ENCODE measurements around the gene EIF2D. TPM values are rescaled to one million over a fixed set of nuclear protein-coding genes. Genes with fewer than 3 reads are reported as not detected.
A peak's percentile ranks its signal among the peaks of the same experiment; 100 is the strongest.
"Not testable (repeated sequence)": the region's sequence is repeated elsewhere in the genome, so short reads cannot be mapped to it uniquely, and the experiment has no call there.

The EIF2D gene
- total RNA-seq, 2 donors from 2014 or later = 43.6 to 45.4 TPM

DNA sequence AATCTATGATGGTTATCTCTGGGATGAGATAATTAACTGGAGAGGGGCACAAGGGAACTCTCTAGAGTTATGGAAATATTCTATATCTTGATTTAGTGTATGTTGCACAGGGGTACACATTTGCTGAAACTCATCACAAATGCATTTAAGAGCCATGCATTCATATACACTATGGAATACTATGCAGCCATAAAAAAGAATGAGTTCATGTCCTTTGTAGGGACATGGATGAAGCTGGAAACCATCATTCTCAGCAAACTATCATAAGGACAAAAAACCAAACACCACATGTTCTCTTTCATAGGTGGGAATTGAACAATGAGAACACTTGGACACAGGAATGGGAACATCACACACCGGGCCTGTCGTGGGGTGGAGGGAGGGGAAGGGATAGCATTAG is 14.1 kb upstream of the EIF2D start:
- not testable (repeated sequence) for H3K4me1 Mint-ChIP-seq; H3K4me3 Mint-ChIP-seq; H3K27ac Mint-ChIP-seq; H3K9me3 ChIP-seq (ENCODE audit: control insufficient read depth, low read length, poor library complexity, severe bottlenecking); H3K36me3 Mint-ChIP-seq (ENCODE audit: low read depth); ATAC-seq; DNase-seq
- H3K27me3 Mint-ChIP-seq = peaks cover 29% of the 10 kb centered on the region

DNA sequence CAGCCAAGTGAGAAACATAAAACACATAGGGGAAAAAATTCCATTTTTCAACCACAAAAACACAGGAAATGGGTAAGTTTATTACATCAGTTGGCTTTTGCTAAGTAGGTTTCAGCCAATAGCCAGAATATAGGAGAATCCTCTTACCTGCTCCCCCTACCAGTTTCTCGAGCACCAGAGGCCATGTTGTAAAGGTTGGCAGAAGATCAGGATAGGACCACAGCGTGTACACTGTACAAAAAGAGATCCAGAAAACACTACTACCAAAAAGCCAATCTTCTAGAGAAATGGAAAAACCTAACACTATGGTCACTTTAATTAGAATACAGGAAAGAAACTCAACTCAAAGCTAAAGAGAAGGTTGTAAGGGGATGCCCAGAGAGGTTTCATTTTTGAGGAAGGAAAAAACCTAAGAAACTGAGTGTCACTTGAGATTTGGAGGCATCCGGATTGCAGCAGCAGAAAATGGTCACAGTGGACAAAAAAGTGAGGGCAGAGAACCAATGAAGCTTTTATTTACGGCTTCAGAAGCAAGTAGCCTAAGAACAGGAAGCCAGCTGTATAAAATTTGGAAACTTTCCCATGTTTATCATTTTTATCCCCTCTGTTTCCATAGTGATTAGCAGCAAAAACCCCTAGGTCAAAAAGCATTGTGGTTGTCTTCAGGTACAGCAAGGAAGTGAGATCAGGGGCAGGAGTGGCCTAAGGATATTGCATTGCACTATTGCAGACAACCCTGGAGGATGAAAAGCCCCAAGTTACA is 2.9 kb downstream of the EIF2D start:
- peaks cover 5% of the 10 kb centered on the region for H3K36me3 Mint-ChIP-seq (ENCODE audit: low read depth)
- peaks cover 16% of the 10 kb centered on the region for H3K4me1 Mint-ChIP-seq
- H3K9me3 ChIP-seq (ENCODE audit: control insufficient read depth, low read length, poor library complexity, severe bottlenecking) = no peaks in the 10 kb centered on the region
- ATAC-seq (no peak), DNase-seq (no peak)
- H3K4me3 Mint-ChIP-seq = no peak overlapping the region
- H3K27ac Mint-ChIP-seq = peak overlapping the region; percentile 98
- no peaks in the 10 kb centered on the region for H3K27me3 Mint-ChIP-seq

DNA sequence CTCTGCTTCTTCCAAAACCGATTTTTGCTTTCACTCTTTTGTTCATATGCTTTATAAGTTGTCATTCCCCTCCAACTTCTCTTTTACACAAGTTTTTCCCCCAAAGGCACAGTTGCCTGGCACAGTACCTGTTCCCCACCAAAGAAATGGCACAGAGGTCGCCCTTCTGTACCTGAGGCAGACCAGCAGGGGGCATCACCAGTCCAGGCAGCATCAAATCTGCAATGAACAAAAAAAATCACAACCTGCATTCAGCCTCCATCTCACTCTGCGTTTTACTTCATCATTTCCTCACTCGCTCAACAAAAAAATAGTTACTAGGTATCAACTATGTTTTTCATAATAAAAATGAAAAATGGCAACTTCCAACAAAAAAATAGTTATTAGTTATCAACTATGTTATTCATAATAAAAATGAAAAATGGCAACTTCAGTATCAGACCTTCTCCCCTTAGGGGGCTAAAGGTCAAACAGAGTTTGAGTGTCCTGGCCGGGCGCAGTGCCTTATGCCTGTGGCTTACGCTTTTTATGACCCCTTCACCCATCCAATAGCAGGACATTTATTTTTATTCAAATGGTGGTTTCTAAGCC is 4.1 kb downstream of the EIF2D start:
- ATAC-seq = no peak
- H3K27me3 Mint-ChIP-seq = no peaks in the 10 kb centered on the region
- no peak overlapping the region for H3K27ac Mint-ChIP-seq

DNA sequence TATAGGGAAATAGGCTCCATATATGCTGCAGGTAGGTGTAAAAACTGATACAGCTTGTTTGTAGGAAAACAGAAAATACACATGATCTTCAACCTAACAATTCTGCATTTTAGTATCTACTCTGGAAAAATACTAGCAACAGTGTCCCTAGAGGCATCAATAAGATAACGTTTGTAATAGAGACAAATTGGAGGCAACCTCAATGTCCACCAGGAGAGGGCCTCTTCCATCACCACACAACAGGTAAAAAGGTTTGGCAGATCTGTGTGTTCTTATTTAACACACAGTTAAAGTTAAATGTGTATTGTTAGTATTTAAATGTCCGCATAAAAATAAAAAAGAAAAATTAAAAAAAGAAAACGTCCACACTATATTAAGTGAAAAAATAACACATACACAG is 5.4 kb downstream of the EIF2D start:
- Mint-ChIP-seq H3K4me3 (no peak overlapping the region), H3K4me1 (peaks cover 14% of the 10 kb centered on the region), H3K36me3 (ENCODE audit: low read depth) (peaks cover 5% of the 10 kb centered on the region), H3K27ac (peak overlapping the region; percentile 41), H3K27me3 (no peaks in the 10 kb centered on the region)
- peak; percentile 60 for ATAC-seq
- H3K9me3 ChIP-seq (ENCODE audit: control insufficient read depth, low read length, poor library complexity, severe bottlenecking) = no peaks in the 10 kb centered on the region
- DNase-seq = no peak

More for the DNA sequence above, 4.1 kb downstream of the EIF2D start:
- peaks cover 5% of the 10 kb centered on the region for H3K36me3 Mint-ChIP-seq (ENCODE audit: low read depth)
- peak in 2 of 3 donors; percentile 29 to 48 for DNase-seq
- no peak overlapping the region for H3K4me3 Mint-ChIP-seq
- H3K9me3 ChIP-seq (ENCODE audit: control insufficient read depth, low read length, poor library complexity, severe bottlenecking) = no peaks in the 10 kb centered on the region
- H3K4me1 Mint-ChIP-seq = peaks cover 16% of the 10 kb centered on the region

DNA sequence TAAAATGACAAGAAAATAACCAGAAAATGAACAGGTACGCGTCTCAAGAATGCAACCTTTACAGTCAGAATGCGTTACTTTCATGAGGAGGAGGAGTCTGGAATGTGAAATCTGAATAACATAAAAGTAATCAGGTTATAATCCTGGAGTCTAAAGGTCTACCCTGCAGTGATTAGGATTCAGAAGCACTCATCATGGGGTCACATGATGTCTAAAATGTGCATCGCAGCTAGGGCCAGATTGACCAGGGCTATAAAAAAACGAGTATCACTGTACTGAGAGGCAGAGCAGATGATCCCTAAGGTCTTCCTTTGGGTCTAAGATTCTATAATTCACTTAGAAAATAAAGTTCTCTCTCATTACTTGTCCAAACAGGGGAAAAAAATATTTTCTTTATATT is 7.4 kb downstream of the EIF2D start:
- ATAC-seq (no peak), DNase-seq (no peak)
- Mint-ChIP-seq H3K4me3 (no peak overlapping the region), H3K36me3 (ENCODE audit: low read depth) (peaks cover 5% of the 10 kb centered on the region), H3K27me3 (no peaks in the 10 kb centered on the region), H3K27ac (no peak overlapping the region), H3K4me1 (peaks cover 6% of the 10 kb centered on the region)
- no peaks in the 10 kb centered on the region for H3K9me3 ChIP-seq (ENCODE audit: control insufficient read depth, low read length, poor library complexity, severe bottlenecking)

DNA sequence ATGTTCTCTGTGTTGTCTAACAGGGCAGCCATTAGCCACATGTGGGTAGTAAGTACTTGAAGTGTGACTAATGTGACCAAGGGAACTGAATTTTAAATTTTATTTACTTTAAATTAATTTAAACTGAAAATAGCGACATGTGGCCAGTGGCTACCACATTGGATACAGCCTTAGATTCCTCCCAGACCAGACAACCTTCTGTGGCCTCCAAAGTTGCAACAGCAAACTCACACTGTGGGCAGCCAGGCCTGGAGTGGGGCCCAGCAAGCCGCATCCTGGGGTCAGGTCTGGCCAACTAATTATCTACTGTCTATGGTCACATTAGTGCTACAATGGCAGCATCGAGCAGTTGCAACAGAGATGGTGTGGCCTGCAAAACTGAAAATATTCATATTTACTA is 11.7 kb downstream of the EIF2D start:
- Mint-ChIP-seq H3K27me3 (no peaks in the 10 kb centered on the region), H3K36me3 (ENCODE audit: low read depth) (peaks cover 2% of the 10 kb centered on the region), H3K4me3 (no peak overlapping the region), H3K4me1 (peaks cover 4% of the 10 kb centered on the region), H3K27ac (no peak overlapping the region)
- DNase-seq = no peak
- ATAC-seq = no peak
- no peaks in the 10 kb centered on the region for H3K9me3 ChIP-seq (ENCODE audit: control insufficient read depth, low read length, poor library complexity, severe bottlenecking)

DNA sequence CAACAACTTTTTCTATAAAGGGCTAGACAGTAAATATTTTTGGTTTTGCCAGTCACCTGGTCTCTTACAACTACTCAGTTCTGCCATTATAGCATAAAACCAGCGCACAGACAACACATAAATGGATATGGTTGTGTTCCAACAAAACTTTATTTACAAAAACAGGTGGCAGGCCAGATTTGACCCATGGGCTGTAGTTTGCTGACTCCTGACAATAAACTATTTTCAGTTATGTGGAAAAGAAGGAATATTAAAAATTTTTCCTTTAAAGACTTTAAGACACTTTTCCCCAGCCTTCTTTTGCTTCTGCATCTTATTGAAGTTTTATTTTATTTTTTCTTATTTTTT is 16.0 kb downstream of the EIF2D start:
- peak overlapping the region; percentile 72 for H3K27ac Mint-ChIP-seq
- peaks cover 18% of the 10 kb centered on the region for H3K4me1 Mint-ChIP-seq
- H3K27me3 Mint-ChIP-seq = no peaks in the 10 kb centered on the region
- no peak for ATAC-seq
- H3K36me3 Mint-ChIP-seq (ENCODE audit: low read depth) = peaks cover 6% of the 10 kb centered on the region
- no peak overlapping the region for H3K4me3 Mint-ChIP-seq
- H3K9me3 ChIP-seq (ENCODE audit: control insufficient read depth, low read length, poor library complexity, severe bottlenecking) = no peaks in the 10 kb centered on the region
- DNase-seq = no peak

DNA sequence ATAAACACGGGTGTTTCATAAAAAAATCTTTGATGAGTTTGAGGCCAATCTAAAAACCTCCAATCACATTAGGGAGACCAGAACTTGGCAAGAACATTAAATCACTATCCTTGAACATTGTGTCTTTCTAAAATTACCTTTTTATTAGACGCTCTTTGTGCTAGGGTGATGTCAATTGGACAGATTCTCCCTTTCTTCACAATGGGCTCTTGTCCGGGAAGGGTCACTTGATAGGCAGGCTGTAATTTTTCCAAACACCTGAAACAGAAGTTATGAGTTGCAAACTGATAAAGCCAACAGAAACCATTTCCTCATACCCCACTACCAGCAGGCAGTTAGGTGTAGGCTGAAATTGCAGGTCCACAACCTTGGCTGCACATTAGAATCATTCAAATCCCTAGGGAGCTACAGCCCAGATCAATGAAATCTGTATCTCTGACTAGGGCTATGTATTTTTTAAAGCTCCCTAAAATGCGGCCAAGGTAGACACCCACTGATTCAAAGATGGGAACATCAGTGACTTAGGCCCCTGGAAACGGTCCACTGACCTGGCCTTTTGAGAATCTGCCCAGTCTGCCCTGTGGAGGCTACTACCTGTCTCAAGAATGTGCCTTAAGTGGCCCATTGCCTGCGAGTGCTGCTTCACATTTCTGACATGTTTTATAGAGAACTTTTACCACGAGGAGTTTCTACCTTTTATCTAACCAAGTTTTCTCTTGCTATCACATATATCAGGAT is 16.5 kb downstream of the EIF2D start:
- H3K4me3 Mint-ChIP-seq = no peak overlapping the region
- H3K27me3 Mint-ChIP-seq = no peaks in the 10 kb centered on the region
- no peaks in the 10 kb centered on the region for H3K9me3 ChIP-seq (ENCODE audit: control insufficient read depth, low read length, poor library complexity, severe bottlenecking)
- ATAC-seq (no peak), DNase-seq (no peak)
- H3K36me3 Mint-ChIP-seq (ENCODE audit: low read depth) = peaks cover 6% of the 10 kb centered on the region
- peak overlapping the region; percentile 63 for H3K27ac Mint-ChIP-seq
- H3K4me1 Mint-ChIP-seq = peaks cover 22% of the 10 kb centered on the region

DNA sequence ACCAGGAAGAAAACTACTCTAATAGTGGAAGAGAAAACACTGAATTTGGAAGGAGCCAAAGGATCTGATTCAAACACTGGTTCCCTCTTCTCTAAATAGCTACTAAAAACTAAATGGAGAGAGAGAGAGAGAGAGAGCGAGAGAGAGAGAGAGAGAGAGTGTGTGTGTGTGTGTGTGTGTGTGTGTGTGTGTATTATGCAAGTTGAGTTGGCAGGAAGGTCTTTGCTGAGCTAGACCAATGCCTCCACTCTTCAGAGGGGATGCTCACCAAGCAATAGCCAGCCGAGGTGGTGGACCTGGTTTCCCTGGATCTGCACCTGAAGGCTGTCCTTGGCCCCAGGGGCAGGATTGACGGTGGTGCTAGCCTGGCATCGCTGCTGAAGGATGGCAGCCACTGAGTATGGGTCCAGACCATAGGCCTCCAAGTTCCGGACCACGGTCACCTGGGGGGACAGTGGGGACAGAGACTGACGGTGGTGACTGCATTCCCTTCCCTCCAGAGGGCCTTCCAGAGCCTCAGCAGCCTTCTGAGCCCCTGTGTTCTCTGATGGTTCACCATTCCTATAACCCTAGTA is 18.8 kb downstream of the EIF2D start:
- DNase-seq = no peak
- H3K9me3 ChIP-seq (ENCODE audit: control insufficient read depth, low read length, poor library complexity, severe bottlenecking) = no peaks in the 10 kb centered on the region
- no peak for ATAC-seq
- Mint-ChIP-seq H3K36me3 (ENCODE audit: low read depth) (peaks cover 6% of the 10 kb centered on the region), H3K27ac (peak overlapping the region; percentile 100), H3K27me3 (no peaks in the 10 kb centered on the region), H3K4me1 (peaks cover 38% of the 10 kb centered on the region), H3K4me3 (peak overlapping the region; percentile 53)

DNA sequence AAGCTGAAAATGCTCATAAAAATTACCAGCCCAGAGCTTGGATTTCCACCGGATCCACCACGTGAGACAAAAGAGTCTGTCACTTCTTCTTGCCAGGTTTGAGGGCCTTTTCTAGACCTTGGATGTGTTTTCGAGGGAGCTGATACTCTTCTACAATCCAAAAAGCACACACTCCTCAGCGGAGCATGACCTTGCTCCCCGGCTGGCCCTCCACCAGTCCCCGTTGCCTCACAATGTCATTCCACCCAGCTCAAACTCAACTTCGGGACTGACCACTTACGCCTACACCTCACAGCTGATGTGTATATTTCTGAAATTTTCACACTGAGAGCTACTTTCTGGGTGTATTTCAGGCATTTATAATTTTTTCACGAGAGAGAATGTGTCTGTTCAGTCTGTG is 20.6 kb downstream of the EIF2D start:
- peaks cover 5% of the 10 kb centered on the region for H3K36me3 Mint-ChIP-seq (ENCODE audit: low read depth)
- H3K27me3 Mint-ChIP-seq = no peaks in the 10 kb centered on the region
- no peak overlapping the region for H3K4me3 Mint-ChIP-seq
- peak overlapping the region; percentile 100 for H3K27ac Mint-ChIP-seq
- DNase-seq (no peak), ATAC-seq (no peak)
- peaks cover 44% of the 10 kb centered on the region for H3K4me1 Mint-ChIP-seq
- H3K9me3 ChIP-seq (ENCODE audit: control insufficient read depth, low read length, poor library complexity, severe bottlenecking) = no peaks in the 10 kb centered on the region

DNA sequence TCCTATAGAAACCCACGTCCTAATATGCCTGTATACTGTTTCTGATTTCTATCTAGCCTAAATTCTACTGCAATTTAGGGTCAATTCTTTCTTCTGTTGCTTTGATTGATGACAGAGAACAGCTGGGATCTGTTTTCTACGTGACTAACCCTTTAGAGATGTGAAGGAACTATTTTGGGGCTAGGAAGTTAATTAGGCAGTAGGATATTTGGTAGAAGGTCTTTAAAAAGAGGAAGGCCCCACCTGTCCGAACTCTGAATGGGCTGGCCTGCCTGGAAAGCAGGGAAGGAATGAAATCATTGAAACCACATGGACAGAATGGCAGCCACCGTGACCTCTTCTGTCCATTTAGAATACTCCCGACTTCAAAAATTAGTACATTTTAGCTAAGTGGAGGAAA is 21.0 kb downstream of the EIF2D start:
- peak overlapping the region; percentile 19 for H3K4me3 Mint-ChIP-seq
- no peak for ATAC-seq
- H3K36me3 Mint-ChIP-seq (ENCODE audit: low read depth) = peaks cover 4% of the 10 kb centered on the region
- no peak for DNase-seq
- peak overlapping the region; percentile 100 for H3K27ac Mint-ChIP-seq
- H3K4me1 Mint-ChIP-seq = peaks cover 44% of the 10 kb centered on the region
- H3K27me3 Mint-ChIP-seq = no peaks in the 10 kb centered on the region
- H3K9me3 ChIP-seq (ENCODE audit: control insufficient read depth, low read length, poor library complexity, severe bottlenecking) = no peaks in the 10 kb centered on the region

DNA sequence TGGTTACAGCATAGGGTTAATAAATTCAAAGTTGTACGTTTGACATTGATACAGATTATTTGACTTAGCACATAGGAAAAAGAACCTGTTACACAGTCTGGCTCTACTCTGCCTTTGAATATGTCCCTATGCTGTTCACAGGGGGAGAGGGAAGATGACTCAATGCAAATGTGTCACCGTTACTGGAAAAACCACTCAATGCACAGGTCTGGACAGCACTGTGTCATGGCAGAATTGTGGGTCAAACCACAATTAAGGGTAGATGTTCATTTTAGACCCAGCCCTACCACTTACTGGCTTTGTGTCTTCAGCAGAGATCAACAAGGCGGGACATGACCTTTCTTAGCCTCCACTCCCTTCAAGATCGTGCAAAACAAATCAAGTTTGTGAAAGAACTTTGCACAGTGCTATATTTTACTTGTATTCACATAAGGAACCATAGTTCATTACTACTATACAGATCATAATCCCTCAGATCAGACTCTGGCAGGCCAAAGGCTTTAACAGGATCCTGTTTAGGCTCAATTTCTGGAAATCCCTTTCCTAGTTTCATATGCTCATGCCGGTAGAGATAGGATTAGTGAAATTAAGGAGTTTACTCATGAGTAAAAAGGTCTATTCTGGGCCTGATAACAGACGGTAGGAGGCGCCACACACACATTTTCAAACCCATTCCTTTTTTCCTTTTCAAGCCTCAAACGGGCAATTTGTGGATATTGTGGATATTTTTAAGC is 22.1 kb downstream of the EIF2D start:
- Mint-ChIP-seq H3K27ac (peak overlapping the region; percentile 100), H3K36me3 (ENCODE audit: low read depth) (peaks cover 4% of the 10 kb centered on the region), H3K27me3 (no peaks in the 10 kb centered on the region), H3K4me1 (peaks cover 43% of the 10 kb centered on the region), H3K4me3 (peak overlapping the region; percentile 61)
- ATAC-seq = peak; percentile 89
- peak in 1 of 3 donors; percentile 42 for DNase-seq
- no peaks in the 10 kb centered on the region for H3K9me3 ChIP-seq (ENCODE audit: control insufficient read depth, low read length, poor library complexity, severe bottlenecking)

DNA sequence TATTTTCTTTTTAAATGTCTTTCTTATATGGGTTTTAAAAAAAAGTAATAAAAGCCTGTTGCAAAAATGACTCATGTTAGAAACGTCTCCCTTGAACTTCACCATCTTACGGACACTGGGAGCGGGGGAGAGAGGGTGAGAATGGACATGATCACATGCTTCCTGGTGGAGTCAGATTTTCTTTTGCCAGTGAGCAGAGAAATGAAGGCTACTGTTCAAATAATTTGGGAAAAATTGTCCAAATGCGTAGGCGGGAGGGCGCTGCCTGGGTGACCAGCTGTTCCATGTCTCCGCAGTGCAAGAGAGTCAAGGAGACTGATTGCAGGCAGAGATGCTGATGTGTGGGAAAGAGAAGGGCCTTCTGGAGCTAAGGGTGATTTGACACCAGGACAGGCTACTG is 23.1 kb downstream of the EIF2D start:
- H3K4me3 Mint-ChIP-seq = peak overlapping the region; percentile 49
- peaks cover 46% of the 10 kb centered on the region for H3K4me1 Mint-ChIP-seq
- peak overlapping the region; percentile 100 for H3K27ac Mint-ChIP-seq
- H3K36me3 Mint-ChIP-seq (ENCODE audit: low read depth) = peaks cover 7% of the 10 kb centered on the region
- H3K9me3 ChIP-seq (ENCODE audit: control insufficient read depth, low read length, poor library complexity, severe bottlenecking) = no peaks in the 10 kb centered on the region
- DNase-seq (no peak), ATAC-seq (no peak)
- H3K27me3 Mint-ChIP-seq = no peaks in the 10 kb centered on the region
